SJSA1 (cell line): ENCODE measurements around the gene PYDC2. TPM values are rescaled to one million over a fixed set of nuclear protein-coding genes. Genes with fewer than 3 reads are reported as not detected.

Experiments
- DNase-seq, 2 experiments: peaks; one replicate each; pipeline ENCODE4 v3.0.0-alpha.2; 2015 to 2020; ENCODE audit warnings: low spot score in 2 of 2, low read depth in 1 of 2
- H3K27ac ChIP-seq: fragments of 250-450 bp; sonication (Bioruptor Pico); 2 replicates; pipeline ENCODE4 v1.5.1; 2020; ENCODE audit warnings: mild to moderate bottlenecking, moderate library complexity
- H3K27me3 ChIP-seq: fragments of 250-450 bp; sonication (Bioruptor Pico); replicated peaks from 2 replicates; pipeline ENCODE4 v1.5.1; 2020; ENCODE audit warnings: mild to moderate bottlenecking, moderate library complexity
- H3K36me3 ChIP-seq: fragments of 250-450 bp; sonication (Bioruptor Pico); 2 replicates; pipeline ENCODE4 v1.5.1; 2020; ENCODE audit warnings: mild to moderate bottlenecking
- H3K4me1 ChIP-seq: fragments of 250-450 bp; sonication (Bioruptor Pico); replicated peaks from 2 replicates; pipeline ENCODE4 v1.6.1; 2021; ENCODE audit warnings: mild to moderate bottlenecking
- H3K4me3 ChIP-seq: fragments of 250-450 bp; sonication (Bioruptor Pico); 2 replicates; pipeline ENCODE4 v1.5.1; 2020; ENCODE audit warnings: mild to moderate bottlenecking
- H3K9me3 ChIP-seq: fragments of 250-450 bp; sonication (Bioruptor Pico); replicated peaks from 2 replicates; pipeline ENCODE4 v1.5.1; 2020; ENCODE audit warnings: mild to moderate bottlenecking
- total RNA-seq: library from RNA; depleted of rRNA; stranded (reverse); fragments of >200 nt; shearing (Covaris generic); gene quantifications from 2 replicates; pipeline ENCODE4 v1.2.3, GENCODE V29; 2014; rRNA removed

Gene PYDC2
- not detected in 2 replicates for total RNA-seq

GRCh38 chr3:191461113-191461595 lies at the start of gene PYDC2:
Gene PYDC2 (plus strand): TSS chr3:191461163. CDS start chr3:191461163, 0 bp downstream.
- no peak for DNase-seq
- Histone ChIP-seq H3K27me3 (no peaks in the 10 kb centered on the region), H3K27ac (no peak within 1 kb of the TSS), H3K4me3 (no peak within 1 kb of the TSS), H3K4me1 (no peaks in the 10 kb centered on the region), H3K36me3 (no peaks in the 10 kb centered on the region), H3K9me3 (no peaks in the 10 kb centered on the region)

- H3K9me3 ChIP-seq, result peaks cover 4% of the 10 kb centered on the region; the same call in 1 of the 2 replicates
- no peak overlapping the region for H3K4me3 ChIP-seq
- H3K4me1 ChIP-seq, result no peaks in the 10 kb centered on the region; the same call in 1 of the 2 replicates
- no peaks in the 10 kb centered on the region for H3K27me3 ChIP-seq
- H3K27ac ChIP-seq, result no peak overlapping the region
- H3K36me3 ChIP-seq, result no peaks in the 10 kb centered on the region
- DNase-seq, result peak in 1 of 2 experiments; percentile 18
Observed at GRCh38 chr3:191412759-191413158, 48.2 kb upstream of the PYDC2 start.

GRCh38 chr3:191414286-191414685 lies 46.7 kb upstream of the PYDC2 start:
- no peak for DNase-seq
- no peaks in the 10 kb centered on the region for H3K36me3 ChIP-seq
- peaks cover 4% of the 10 kb centered on the region; the same call in 1 of the 2 replicates for H3K9me3 ChIP-seq
- H3K27me3 ChIP-seq, result no peaks in the 10 kb centered on the region
- no peak overlapping the region for H3K27ac ChIP-seq
- H3K4me1 ChIP-seq, result no peaks in the 10 kb centered on the region; the same call in 1 of the 2 replicates
- no peak overlapping the region for H3K4me3 ChIP-seq

GRCh38 chr3:191414732-191415131 lies 46.2 kb upstream of the PYDC2 start:
- Histone ChIP-seq H3K27me3 (no peaks in the 10 kb centered on the region), H3K9me3 (peaks cover 2% of the 10 kb centered on the region; the same call in 1 of the 2 replicates), H3K27ac (no peak overlapping the region), H3K36me3 (no peaks in the 10 kb centered on the region), H3K4me3 (no peak overlapping the region), H3K4me1 (no peaks in the 10 kb centered on the region; the same call in 1 of the 2 replicates)
- no peak for DNase-seq

GRCh38 chr3:191415566-191415965 lies 45.4 kb upstream of the PYDC2 start:
- Histone ChIP-seq H3K4me1 (no peaks in the 10 kb centered on the region; the same call in 1 of the 2 replicates), H3K27ac (no peak overlapping the region), H3K9me3 (no peaks in the 10 kb centered on the region), H3K27me3 (no peaks in the 10 kb centered on the region), H3K36me3 (no peaks in the 10 kb centered on the region), H3K4me3 (no peak overlapping the region)
- DNase-seq, result no peak

- no peak for DNase-seq
- Histone ChIP-seq H3K9me3 (no peaks in the 10 kb centered on the region), H3K27me3 (no peaks in the 10 kb centered on the region), H3K4me1 (no peaks in the 10 kb centered on the region; the same call in 1 of the 2 replicates), H3K4me3 (no peak overlapping the region), H3K36me3 (no peaks in the 10 kb centered on the region), H3K27ac (no peak overlapping the region)
Observed at GRCh38 chr3:191417457-191417729, 43.6 kb upstream of the PYDC2 start.

- no peak for DNase-seq
Observed at GRCh38 chr3:191420771-191421170, 40.2 kb upstream of the PYDC2 start.

GRCh38 chr3:191424881-191425280 lies 36.1 kb upstream of the PYDC2 start:
- no peak for DNase-seq
- Histone ChIP-seq H3K4me1 (no peaks in the 10 kb centered on the region), H3K27me3 (0 out of 2 replicates have a peak, but pooled peaks cover 4% of the 10 kb centered on the region), H3K9me3 (no peaks in the 10 kb centered on the region), H3K4me3 (no peak overlapping the region), H3K36me3 (no peaks in the 10 kb centered on the region), H3K27ac (no peak overlapping the region)

More at GRCh38 chr3:191420771-191421170, 40.2 kb upstream of the PYDC2 start:
- no peak overlapping the region for H3K4me3 ChIP-seq
- no peaks in the 10 kb centered on the region for H3K4me1 ChIP-seq
- H3K9me3 ChIP-seq, result no peaks in the 10 kb centered on the region
- no peak overlapping the region for H3K27ac ChIP-seq
- H3K36me3 ChIP-seq, result no peaks in the 10 kb centered on the region
- 0 out of 2 replicates have a peak, but pooled peaks cover 4% of the 10 kb centered on the region for H3K27me3 ChIP-seq

GRCh38 chr3:191425322-191425734 lies 35.6 kb upstream of the PYDC2 start:
- Histone ChIP-seq H3K4me3 (no peak overlapping the region), H3K4me1 (no peaks in the 10 kb centered on the region), H3K36me3 (no peaks in the 10 kb centered on the region), H3K27ac (no peak overlapping the region), H3K9me3 (no peaks in the 10 kb centered on the region), H3K27me3 (0 out of 2 replicates have a peak, but pooled peaks cover 4% of the 10 kb centered on the region)
- no peak for DNase-seq

- Histone ChIP-seq H3K27me3 (0 out of 2 replicates have a peak, but pooled peaks cover 4% of the 10 kb centered on the region), H3K4me3 (no peak overlapping the region)
Observed at GRCh38 chr3:191426311-191426710, 34.7 kb upstream of the PYDC2 start.

GRCh38 chr3:191428177-191428576 lies 32.8 kb upstream of the PYDC2 start:
- Histone ChIP-seq H3K4me3 (no peak overlapping the region), H3K27ac (no peak overlapping the region), H3K9me3 (no peaks in the 10 kb centered on the region)

More at GRCh38 chr3:191426311-191426710, 34.7 kb upstream of the PYDC2 start:
- no peak for DNase-seq
- no peak overlapping the region for H3K27ac ChIP-seq
- no peaks in the 10 kb centered on the region for H3K9me3 ChIP-seq
- H3K36me3 ChIP-seq, result no peaks in the 10 kb centered on the region
- no peaks in the 10 kb centered on the region for H3K4me1 ChIP-seq

GRCh38 chr3:191430103-191430502 lies 30.9 kb upstream of the PYDC2 start:
- H3K27ac ChIP-seq, result no peak overlapping the region
- H3K4me3 ChIP-seq, result no peak overlapping the region
- H3K4me1 ChIP-seq, result no peaks in the 10 kb centered on the region
- no peaks in the 10 kb centered on the region for H3K9me3 ChIP-seq
- no peak for DNase-seq
- no peaks in the 10 kb centered on the region for H3K27me3 ChIP-seq
- H3K36me3 ChIP-seq, result no peaks in the 10 kb centered on the region

More at GRCh38 chr3:191428177-191428576, 32.8 kb upstream of the PYDC2 start:
- Histone ChIP-seq H3K4me1 (no peaks in the 10 kb centered on the region), H3K36me3 (no peaks in the 10 kb centered on the region), H3K27me3 (no peaks in the 10 kb centered on the region)
- DNase-seq, result no peak

- DNase-seq, result no peak
- Histone ChIP-seq H3K4me3 (no peak overlapping the region), H3K9me3 (no peaks in the 10 kb centered on the region), H3K36me3 (no peaks in the 10 kb centered on the region), H3K27me3 (no peaks in the 10 kb centered on the region), H3K27ac (no peak overlapping the region), H3K4me1 (no peaks in the 10 kb centered on the region)
Observed at GRCh38 chr3:191431160-191431822, 29.7 kb upstream of the PYDC2 start.

- no peaks in the 10 kb centered on the region for H3K27me3 ChIP-seq
- no peak overlapping the region for H3K4me3 ChIP-seq
- no peak for DNase-seq
- no peak overlapping the region for H3K27ac ChIP-seq
- no peaks in the 10 kb centered on the region for H3K4me1 ChIP-seq
- H3K9me3 ChIP-seq, result no peaks in the 10 kb centered on the region
- H3K36me3 ChIP-seq, result no peaks in the 10 kb centered on the region
Observed at GRCh38 chr3:191432162-191432561, 28.8 kb upstream of the PYDC2 start.
